Right lobe of liver (tissue), 6 donors: ENCODE results near the gene WASHC3. TPM values are rescaled to one million over a fixed set of nuclear protein-coding genes. Genes with fewer than 3 reads are reported as not detected.

Experiments used
- ATAC-seq, 4 donors: fragments of 200-7000 bp; cut with Tn5 transposase; one replicate each; pipeline ENCODE4 v1.9.1; 2020; ENCODE audit warnings: mild to moderate bottlenecking in 4 of 4, moderate library complexity in 4 of 4
- DNase-seq, 3 donors: peaks; one replicate each; pipeline ENCODE4 v3.0.0-alpha.2; 2020
- H3K27ac ChIP-seq, 3 donors: fragments of 200-600 bp; one replicate each; pipeline ENCODE4 v1.8.0; 2022
- H3K27me3 ChIP-seq, 2 donors: fragments of 200-600 bp; one replicate each; pipeline ENCODE4 v1.8.0; 2022
- H3K36me3 ChIP-seq, 4 donors: fragments of 200-600 bp; sonication (generic) in 1 of 4; one replicate each; pipeline versions ENCODE4 v1.5.1 to v1.8.0; 2017 to 2022; ENCODE audit warnings: control low read depth in 1 of 4
- H3K4me1 ChIP-seq, 4 donors: fragments of 200-600 bp; sonication (generic) in 1 of 4; one replicate each; pipeline versions ENCODE4 v1.5.1 to v1.8.0; 2017 to 2022; ENCODE audit warnings: control low read depth in 1 of 4
- H3K4me3 ChIP-seq, 3 donors: fragments of 200-600 bp; one replicate each; pipeline ENCODE4 v1.8.0; 2022
- H3K9me3 ChIP-seq, 4 donors: fragments of 200-600 bp; sonication (generic) in 1 of 4; one replicate each; pipeline versions ENCODE4 v1.5.1 to v1.8.0; 2017 to 2022; ENCODE audit warnings: control low read depth in 1 of 4
- CTCF ChIP-seq, 4 donors: fragments of 200-600 bp in 3 of 4; fragments of 450-650 bp in 1 of 4; IDR thresholded peaks; one replicate each; pipeline versions ENCODE4 v1.5.1 to v1.8.0; 2016 to 2022; ENCODE audit warnings: antibody characterized with exemption in 4 of 4, mild to moderate bottlenecking in 2 of 4
- POLR2A ChIP-seq: fragments of 450-650 bp; IDR thresholded peaks from one replicate; pipeline ENCODE4 v1.6.1; 2017; ENCODE audit warnings: antibody characterized with exemption, mild to moderate bottlenecking
- WGBS: methylation state at CpG from one replicate; pipeline ENCODE4 v1.1.6; 2018; ENCODE audit warnings: low coverage, low lambda C conversion rate; ENCODE audit not compliant: insufficient coverage; ENCODE audit errors: missing lambda C conversion rate; 5-methylcytosine and 5-hydroxymethylcytosine counted together
- intact Hi-C, 2 donors: fragments of 100-400 bp; cut with DNase I; formaldehyde crosslinking; loops; one replicate each; pipeline versions ENCODE4 v1.11.2 to v1.14.1; 2022
- total RNA-seq, 6 experiments: library from RNA; depleted of rRNA in 2 of 6; stranded (reverse); fragments of >200 nt in 2 of 6; fragmentation: NEBNext Ultra II Directional in 3 of 6; extraction: Animal tissue kit (Norgen Biotek cat#: 25700) in 3 of 6; gene quantifications; one replicate each; pipeline versions ENCODE4 v1.1.0 to v1.2.4, GENCODE V29; 2016 to 2023
- donor health status: DM: no; HTN: yes; CAD: no.
- donor health status: DM: no; HTN: no; CAD: no.
- donor health status: DM: no; HTN: no; CAD: no.
- donor health status: DM: no; HTN: yes; CAD: no.
- donor health status: DM: no; HTN: yes; CAD: no.

WASHC3 gene
- total RNA-seq, 6 experiments from 2014 or later = 13.0 to 35.3 (median 22.6) TPM

- TF ChIP-seq POLR2A = no peak
- no peak for TF ChIP-seq CTCF (IDR thresholded peaks at IDR 0.05)
- 63% methylated on average over 3 of the region's 3 CpGs for WGBS
- Histone ChIP-seq H3K4me3 (no peak overlapping the region), H3K27ac (no peak overlapping the region), H3K4me1 (no peaks in the 10 kb centered on the region), H3K27me3 (no peaks in the 10 kb centered on the region), H3K36me3 (peaks cover 0 to 14% (median 1%) of the 10 kb centered on the region in 4 donors), H3K9me3 (no peaks in the 10 kb centered on the region)
- ATAC-seq (no peak), DNase-seq (no peak)
- intact Hi-C loops = no loop called here
Measured at GRCh38 chr12:102033991-102034745, 27.6 kb downstream of the WASHC3 start.

DNA sequence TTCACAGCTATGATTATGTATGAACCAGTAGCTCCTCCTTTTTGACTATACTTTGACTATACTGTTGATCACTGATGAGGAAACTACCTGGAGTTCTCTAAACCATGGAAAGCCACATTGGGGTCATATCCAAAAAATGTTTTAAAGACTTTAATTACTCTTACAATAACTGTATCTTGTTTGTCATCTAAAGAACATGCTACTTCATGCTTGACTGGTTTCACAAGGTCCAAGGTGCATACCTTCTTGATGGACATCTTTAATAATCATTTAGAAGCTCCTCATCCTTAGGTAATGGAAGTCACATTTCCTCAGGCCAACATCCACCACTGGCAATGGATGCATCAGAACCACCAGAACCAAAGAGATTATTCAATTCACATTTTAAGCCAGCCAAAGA, 29.9 kb downstream of the WASHC3 start:
- H3K4me1 ChIP-seq = no peaks in the 10 kb centered on the region
- ATAC-seq = no peak
- H3K27me3 ChIP-seq = no peaks in the 10 kb centered on the region
- no peak for DNase-seq
- no peak overlapping the region for H3K27ac ChIP-seq
- TF ChIP-seq POLR2A = no peak
- no peak for TF ChIP-seq CTCF (IDR thresholded peaks at IDR 0.05)
- intact Hi-C loops = no loop called here
- peaks cover 0 to 9% (median 1%) of the 10 kb centered on the region in 4 donors for H3K36me3 ChIP-seq
- no peak overlapping the region for H3K4me3 ChIP-seq
- no peaks in the 10 kb centered on the region for H3K9me3 ChIP-seq

DNA sequence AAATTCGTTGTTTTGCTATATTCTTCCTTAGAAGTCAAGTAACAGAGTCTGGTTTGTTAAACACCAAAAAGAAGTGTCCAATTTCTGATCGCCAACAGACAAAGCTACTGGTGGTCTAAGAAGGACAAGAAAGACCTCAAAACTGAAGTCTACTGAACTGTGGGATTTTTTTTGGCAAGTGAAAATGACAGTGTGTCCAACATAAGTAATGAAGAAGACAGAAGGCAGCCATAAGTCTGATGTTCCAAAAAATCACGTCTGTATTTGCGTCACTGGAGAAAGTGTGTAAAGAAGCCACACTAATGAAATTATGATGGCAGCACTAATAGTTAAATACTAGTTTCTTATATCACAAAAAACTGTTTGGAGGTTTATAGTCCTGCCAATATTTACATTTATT, 32.6 kb downstream of the WASHC3 start:
- Histone ChIP-seq H3K27me3 (no peaks in the 10 kb centered on the region), H3K27ac (no peak overlapping the region), H3K9me3 (no peaks in the 10 kb centered on the region), H3K4me1 (no peaks in the 10 kb centered on the region), H3K36me3 (peaks cover 0 to 9% (median 2%) of the 10 kb centered on the region in 4 donors), H3K4me3 (no peak overlapping the region)
- intact Hi-C loops = no loop called here
- WGBS = 84% methylated on average over 4 of the region's 4 CpGs
- TF ChIP-seq CTCF (IDR thresholded peaks at IDR 0.05) (no peak), POLR2A (no peak)
- no peak for DNase-seq
- no peak for ATAC-seq

- DNase-seq (no peak), ATAC-seq (no peak)
- no peaks in the 10 kb centered on the region for H3K9me3 ChIP-seq
- no peaks in the 10 kb centered on the region for H3K27me3 ChIP-seq
- TF ChIP-seq CTCF (IDR thresholded peaks at IDR 0.05) (no peak), POLR2A (no peak)
- peaks cover 0 to 8% (median 3%) of the 10 kb centered on the region in 4 donors for H3K4me1 ChIP-seq
- intact Hi-C loops = no loop called here
- no peak overlapping the region for H3K4me3 ChIP-seq
- H3K36me3 ChIP-seq = peaks cover 0 to 3% (median under 1%) of the 10 kb centered on the region in 4 donors
- no CpG with 5 or more reads among the region's 1 CpG for WGBS
- no peak overlapping the region for H3K27ac ChIP-seq
Measured at GRCh38 chr12:102026728-102027127, 35.1 kb downstream of the WASHC3 start.
